GM12874 (cell line): ENCODE data around the gene SCFD2.

Experiments
- CTCF ChIP-seq: IDR thresholded peaks from 2 replicates; pipeline ENCODE4 v1.5.1; 2011; ENCODE audit warnings: low read depth, mild to moderate bottlenecking, control low read depth, low read length, moderate library complexity; ENCODE audit not compliant: insufficient read depth

The SCFD2 gene

GRCh38 chr4:52994567-52994966 lies 371.3 kb downstream of the SCFD2 start:
- no peak for TF ChIP-seq CTCF

GRCh38 chr4:52993771-52994170 lies 372.1 kb downstream of the SCFD2 start:
- TF ChIP-seq CTCF: no peak

- TF ChIP-seq CTCF: no peak
These were observed 374.4 kb downstream of the SCFD2 start for GRCh38 chr4:52991472-52991871.

GRCh38 chr4:52990706-52991105 lies 375.2 kb downstream of the SCFD2 start:
- TF ChIP-seq CTCF: no peak

DNA sequence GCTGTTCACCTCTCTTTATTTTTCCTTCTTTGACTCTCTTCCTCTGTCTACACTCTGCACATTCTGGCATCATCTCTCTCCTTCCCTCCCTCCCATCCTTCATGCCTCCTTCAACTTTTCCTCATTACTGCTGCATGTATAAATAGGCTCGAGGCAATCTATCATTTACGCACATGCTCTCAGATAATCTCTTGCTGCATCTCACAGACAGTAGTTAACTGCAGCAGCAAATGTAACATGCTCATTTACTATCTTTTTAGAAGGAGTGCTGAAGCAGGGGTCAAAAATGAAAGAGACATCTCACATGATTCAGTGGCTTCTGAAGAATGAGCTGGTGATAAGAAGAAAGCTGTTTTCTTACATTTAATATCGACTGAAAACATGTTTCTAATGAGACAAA lies 376.0 kb downstream of the SCFD2 start:
- no peak for TF ChIP-seq CTCF

DNA sequence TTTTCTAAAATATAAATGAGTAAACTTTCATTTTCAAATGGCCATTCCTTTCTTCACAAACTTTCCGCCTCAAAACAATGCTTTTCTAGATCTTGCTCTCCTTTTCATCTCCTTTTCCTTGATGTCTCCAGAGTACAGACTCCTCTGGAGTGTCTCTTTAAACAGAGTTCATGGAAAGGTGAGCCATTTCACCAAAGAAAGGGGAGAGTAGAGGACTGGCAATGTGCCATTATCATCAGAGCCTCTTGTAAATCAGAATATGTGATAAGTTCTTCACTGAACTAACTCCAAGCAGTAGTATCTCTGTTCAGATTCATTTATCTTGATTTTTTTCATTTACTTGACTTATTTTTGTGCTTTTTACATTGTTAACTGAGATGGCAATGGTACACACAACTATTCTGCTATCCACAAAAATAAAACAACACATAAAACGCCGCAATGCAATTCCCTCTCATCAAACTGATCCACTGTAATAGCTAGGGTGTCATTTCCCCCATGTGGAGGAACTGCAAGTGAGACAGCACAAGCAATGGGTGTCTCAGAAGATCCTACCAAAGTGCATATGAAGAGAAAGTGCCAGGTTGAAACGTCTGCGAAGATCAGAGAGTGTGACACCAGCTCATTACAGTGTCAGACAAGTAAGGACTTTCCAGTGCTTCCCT lies 378.3 kb downstream of the SCFD2 start:
- no peak for TF ChIP-seq CTCF

- no peak for TF ChIP-seq CTCF
These were observed 381.4 kb downstream of the SCFD2 start for GRCh38 chr4:52984462-52984881.
